Naive thymus-derived CD4-positive, alpha-beta T cell (primary cell): ENCODE results near the gene ATP13A3. TPM values are rescaled to one million over a fixed set of nuclear protein-coding genes. Genes with fewer than 3 reads are reported as not detected.

Experiments
- ATAC-seq: fragments of 150-1000 bp; cut with Tn5 transposase; 2 replicates; pipeline ENCODE4 v1.10.0; 2021; ENCODE audit warnings: mild to moderate bottlenecking, moderate library complexity
- CTCF ChIA-PET: fragments of 350-600 bp; sonication (Branson Sonifier 250); formaldehyde crosslinking; loops from one replicate; lab custom pipeline; 2021; ENCODE audit warnings: antibody characterized with exemption; lab: Charles Lee
- POLR2A ChIA-PET: fragments of 350-600 bp; sonication (Branson Sonifier 250); formaldehyde crosslinking; loops from one replicate; lab custom pipeline; 2021; ENCODE audit warnings: antibody characterized with exemption, inconsistent platforms; lab: Charles Lee
- DNase-seq, 9 donors: peaks; one replicate each; pipeline versions ENCODE4 v3.0.0 to v3.0.0-alpha.2; 2020 to 2022; ENCODE audit warnings: mixed read lengths in 1 of 9
- H3K27ac ChIP-seq: one replicate; pipeline ENCODE4 v1.7.0; 2013; ENCODE audit warnings: mild to moderate bottlenecking, low read depth, low read length, moderate library complexity
- H3K27me3 ChIP-seq, 2 donors: one replicate each; pipeline ENCODE4 v1.7.0; 2013; ENCODE audit warnings: low read length in 2 of 2, mild to moderate bottlenecking in 2 of 2, moderate library complexity in 2 of 2; ENCODE audit not compliant: control insufficient read depth in 2 of 2, insufficient read depth in 2 of 2
- H3K36me3 ChIP-seq, 3 experiments: 1 replicate in 2 of 3; 2 replicates in 1 of 3; pipeline ENCODE4 v1.7.0; 2013; ENCODE audit warnings: low read length in 3 of 3, mild to moderate bottlenecking in 3 of 3, moderate library complexity in 1 of 3; ENCODE audit not compliant: insufficient read depth in 3 of 3, control insufficient read depth in 2 of 3
- H3K4me1 ChIP-seq, 2 donors: one replicate each; pipeline ENCODE4 v1.7.0; 2013; ENCODE audit warnings: low read length in 2 of 2, mild to moderate bottlenecking in 2 of 2, moderate library complexity in 1 of 2; ENCODE audit not compliant: control insufficient read depth in 2 of 2, insufficient read depth in 2 of 2
- H3K4me3 ChIP-seq: 2 replicates; pipeline ENCODE4 v1.7.0; 2013; ENCODE audit warnings: mild to moderate bottlenecking, low read length
- H3K9me3 ChIP-seq, 3 experiments: 1 replicate in 2 of 3; 2 replicates in 1 of 3; pipeline ENCODE4 v1.7.0; 2013; ENCODE audit warnings: low read length in 3 of 3; ENCODE audit not compliant: control insufficient read depth in 2 of 3
- H3K27ac Mint-ChIP-seq, 9 donors: one replicate each; pipeline ENCODE4 v1.8.0; 2020 to 2022; ENCODE audit warnings: mixed read lengths in 9 of 9, mild to moderate bottlenecking in 8 of 9, moderate library complexity in 5 of 9, inconsistent platforms in 2 of 9
- H3K27me3 Mint-ChIP-seq, 5 donors: one replicate each; pipeline ENCODE4 v1.8.0; 2021 to 2022; ENCODE audit warnings: mixed read lengths in 5 of 5, mild to moderate bottlenecking in 1 of 5
- H3K36me3 Mint-ChIP-seq, 5 donors: one replicate each; pipeline ENCODE4 v1.8.0; 2020 to 2022; ENCODE audit warnings: mixed read lengths in 5 of 5, mild to moderate bottlenecking in 3 of 5, inconsistent platforms in 1 of 5
- H3K4me1 Mint-ChIP-seq, 7 donors: one replicate each; pipeline ENCODE4 v1.8.0; 2020 to 2022; ENCODE audit warnings: mixed read lengths in 7 of 7, mild to moderate bottlenecking in 3 of 7, inconsistent platforms in 1 of 7
- H3K4me3 Mint-ChIP-seq, 10 donors: one replicate each; pipeline ENCODE4 v1.8.0; 2020 to 2022; ENCODE audit warnings: mild to moderate bottlenecking in 10 of 10, mixed read lengths in 10 of 10, moderate library complexity in 6 of 10, inconsistent platforms in 2 of 10
- H3K9me3 Mint-ChIP-seq, 11 donors: one replicate each; pipeline ENCODE4 v1.8.0; 2020 to 2022; ENCODE audit warnings: mixed read lengths in 11 of 11, mild to moderate bottlenecking in 4 of 11, inconsistent platforms in 1 of 11, moderate library complexity in 1 of 11
- intact Hi-C, 2 donors: fragments of 100-400 bp; cut with micrococcal nuclease; formaldehyde crosslinking; loops; one replicate each; pipeline ENCODE4 v1.15.1; 2023
- polyA plus RNA-seq, 2 donors: library from polyadenylated mRNA; unstranded; fragments of 300-500 nt; fragmentation: Illumina TruSeq; gene quantifications; one replicate each; pipeline ENCODE4 v1.2.3, GENCODE V29; 2021
- total RNA-seq, 6 experiments: library from RNA in 5 of 6; stranded (reverse) in 5 of 6; gene quantifications; 1 replicate in 5 of 6; 2 replicates in 1 of 6; pipeline ENCODE4 v1.2.3 and lab custom pipeline; 2021 to 2026

The ATP13A3 gene
- total and polyA plus RNA-seq, 7 experiments from 2014 or later: 4.6 to 81.8 (median 46.7) TPM

DNA sequence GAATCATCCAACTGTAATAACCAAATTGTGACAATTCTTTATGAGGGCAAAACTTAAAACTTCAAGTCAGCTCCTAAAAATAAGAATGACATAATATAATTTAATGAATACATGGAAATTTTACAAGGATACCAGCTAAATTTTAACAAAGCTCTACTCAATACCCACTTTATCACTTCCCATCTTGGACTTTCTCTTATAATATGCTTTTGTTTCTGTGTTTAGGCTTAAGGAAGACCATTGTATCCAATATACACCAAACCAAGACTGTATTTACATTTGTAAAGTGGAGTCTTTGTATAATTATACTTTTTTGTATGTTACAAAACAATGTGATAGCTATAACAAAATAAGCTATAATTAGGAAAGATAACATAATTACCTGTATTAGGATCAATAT is 16.8 kb downstream of the ATP13A3 start:
- Histone ChIP-seq H3K4me1 (peaks cover 0 to 4% of the 10 kb centered on the region in 2 donors), H3K4me3 (no peak overlapping the region), H3K36me3 (no peaks in the 10 kb centered on the region), H3K27me3 (no peaks in the 10 kb centered on the region), H3K9me3 (no peaks in the 10 kb centered on the region), H3K27ac (no peak overlapping the region)
- no peak for ATAC-seq
- H3K4me3 Mint-ChIP-seq: no peak overlapping the region
- no peaks in the 10 kb centered on the region for H3K27me3 Mint-ChIP-seq
- H3K9me3 Mint-ChIP-seq: no peaks in the 10 kb centered on the region
- H3K27ac Mint-ChIP-seq: no peak overlapping the region
- DNase-seq: no peak
- ChIA-PET POLR2A (interaction anchor here (0.6 kb wide), 1 partner anchor 107 kb away, joined by 3 read pairs; no protein-coding TSS in a partner anchor), CTCF (interaction anchor here (0.5 to 1.6 kb wide), 6 partner anchors 52 to 588 kb away, joined by 3 to 5 read pairs (median 4); no protein-coding TSS in a partner anchor)
- H3K4me1 Mint-ChIP-seq: peaks cover 16 to 40% (median 26%) of the 10 kb centered on the region in 7 donors
- peaks cover 0 to 3% (median 0%) of the 10 kb centered on the region in 5 donors for H3K36me3 Mint-ChIP-seq
- intact Hi-C loops: loop anchor here in 1 of 2 donors (5.0 to 10.0 kb wide), 2 partner anchors 138 to 635 kb away; no protein-coding TSS in a partner anchor

DNA sequence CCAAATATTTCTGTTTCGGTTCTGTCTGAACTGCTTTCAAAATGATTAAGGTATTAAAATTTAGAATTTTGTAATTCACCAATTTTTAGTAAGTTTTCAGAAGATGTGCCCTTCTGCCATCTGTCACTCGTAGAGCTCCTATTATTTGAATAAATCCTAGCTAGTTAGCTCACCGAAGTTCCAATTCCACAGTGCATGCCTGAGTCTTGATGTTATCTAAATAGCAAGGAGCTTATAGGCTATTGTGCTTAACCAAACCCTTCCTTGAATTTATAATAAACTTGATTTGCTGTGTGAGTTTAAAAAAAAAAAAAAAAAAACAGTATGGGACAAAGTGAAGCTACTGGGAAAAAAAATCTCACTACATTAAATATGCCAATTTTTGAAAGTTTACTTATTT is 18.7 kb downstream of the ATP13A3 start:
- DNase-seq: no peak
- Histone ChIP-seq H3K4me1 (peaks cover 0 to 4% of the 10 kb centered on the region in 2 donors), H3K4me3 (no peak overlapping the region), H3K36me3 (no peaks in the 10 kb centered on the region), H3K27me3 (no peaks in the 10 kb centered on the region), H3K9me3 (no peaks in the 10 kb centered on the region), H3K27ac (no peak overlapping the region)
- intact Hi-C loops: no loop called here
- ATAC-seq: no peak
- H3K27me3 Mint-ChIP-seq: no peaks in the 10 kb centered on the region
- no peak overlapping the region for H3K4me3 Mint-ChIP-seq
- CTCF ChIA-PET: interaction anchor here (0.7 to 1.5 kb wide), 3 partner anchors 31 to 109 kb away, joined by 3 to 4 read pairs (median 3); no protein-coding TSS in a partner anchor
- H3K36me3 Mint-ChIP-seq: peaks cover 0 to 1% (median 0%) of the 10 kb centered on the region in 5 donors
- H3K27ac Mint-ChIP-seq: no peak overlapping the region
- no peaks in the 10 kb centered on the region for H3K9me3 Mint-ChIP-seq
- POLR2A ChIA-PET: no interaction called here
- H3K4me1 Mint-ChIP-seq: peaks cover 17 to 38% (median 29%) of the 10 kb centered on the region in 7 donors

DNA sequence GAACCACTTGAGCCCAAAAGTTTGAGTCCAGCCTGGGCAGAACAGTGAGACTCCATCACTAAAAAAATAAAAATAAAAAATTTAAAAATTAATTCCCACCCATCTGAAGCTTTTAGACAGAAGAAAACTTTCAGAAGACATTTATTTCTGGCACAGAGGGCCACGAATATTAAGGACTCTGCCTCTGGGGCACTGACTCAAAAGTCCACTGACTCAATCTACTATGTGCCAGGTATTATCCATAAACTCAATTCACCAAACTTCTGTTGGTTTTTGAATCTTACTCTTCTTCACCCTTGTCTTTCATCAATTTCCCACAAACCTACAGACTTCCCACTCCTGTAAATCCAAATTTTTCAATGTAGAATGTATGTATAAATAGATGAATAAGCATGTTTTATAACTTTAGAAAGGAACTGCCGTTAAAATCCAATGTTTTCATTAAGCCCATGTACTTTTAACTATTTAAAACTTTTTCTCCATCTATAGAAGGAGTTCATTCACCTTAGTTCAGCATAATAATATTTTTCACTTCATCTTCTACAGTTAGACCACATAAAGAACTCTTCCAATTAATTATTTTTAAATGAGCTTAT is 19.9 kb downstream of the ATP13A3 start:
- ChIA-PET CTCF (interaction anchor here (1.5 kb wide), 1 partner anchor 110 kb away, joined by 3 read pairs; no protein-coding TSS in a partner anchor), POLR2A (no interaction called here)
- ATAC-seq (no peak), DNase-seq (no peak)
- intact Hi-C loops: no loop called here
- no peaks in the 10 kb centered on the region for H3K27me3 Mint-ChIP-seq
- peak overlapping the region in 1 of 10 donors; percentile 2 for H3K4me3 Mint-ChIP-seq
- Histone ChIP-seq H3K27ac (no peak overlapping the region), H3K27me3 (no peaks in the 10 kb centered on the region), H3K36me3 (no peaks in the 10 kb centered on the region), H3K9me3 (no peaks in the 10 kb centered on the region), H3K4me1 (peaks cover 0 to 4% of the 10 kb centered on the region in 2 donors), H3K4me3 (no peak overlapping the region)
- no peak overlapping the region for H3K27ac Mint-ChIP-seq
- peaks cover 9 to 28% (median 22%) of the 10 kb centered on the region in 7 donors for H3K4me1 Mint-ChIP-seq
- no peaks in the 10 kb centered on the region for H3K9me3 Mint-ChIP-seq
- H3K36me3 Mint-ChIP-seq: peaks cover 0 to 1% (median 0%) of the 10 kb centered on the region in 5 donors

DNA sequence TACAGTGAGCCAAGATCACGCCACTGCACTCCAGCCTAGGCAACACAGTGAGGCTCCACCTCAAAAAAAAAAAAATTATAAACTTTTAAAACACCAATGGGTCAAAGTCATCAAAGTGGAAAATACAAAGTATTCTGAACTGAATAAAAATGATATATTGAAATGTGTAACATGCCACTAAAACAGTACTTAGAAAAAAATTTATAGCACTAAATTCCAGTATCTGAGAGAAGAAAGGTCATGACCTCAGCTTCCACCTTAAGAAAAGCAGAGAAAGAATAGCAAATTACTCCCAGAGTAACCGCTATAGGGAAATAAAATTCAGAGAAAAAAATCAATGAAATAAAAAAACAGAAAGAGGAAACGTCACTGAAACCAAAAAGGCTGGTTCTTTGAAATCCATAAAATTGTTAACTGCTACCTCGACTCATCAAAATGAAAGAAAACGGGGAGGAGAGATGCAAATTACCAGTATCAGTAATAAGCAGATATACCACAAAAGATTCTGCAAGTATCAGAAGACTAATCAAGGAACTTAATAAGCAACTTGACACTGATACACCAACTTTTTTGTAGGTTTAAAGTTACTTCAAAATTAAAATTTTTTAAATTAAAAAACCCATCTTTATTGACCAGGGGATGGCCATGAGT is 20.8 kb downstream of the ATP13A3 start:
- no peaks in the 10 kb centered on the region for H3K36me3 ChIP-seq
- Mint-ChIP-seq H3K4me1 (peaks cover 5 to 28% (median 22%) of the 10 kb centered on the region in 7 donors), H3K27ac (no peak overlapping the region), H3K9me3 (no peaks in the 10 kb centered on the region), H3K36me3 (peaks cover 0 to 3% (median 0%) of the 10 kb centered on the region in 5 donors), H3K27me3 (no peaks in the 10 kb centered on the region), H3K4me3 (no peak overlapping the region)
- no peaks in the 10 kb centered on the region for H3K27me3 ChIP-seq
- ATAC-seq: no peak
- no peak overlapping the region for H3K27ac ChIP-seq
- H3K4me1 ChIP-seq: peaks cover 0 to 4% of the 10 kb centered on the region in 2 donors
- H3K4me3 ChIP-seq: no peak overlapping the region
- POLR2A ChIA-PET: no interaction called here
- CTCF ChIA-PET: interaction anchor here (0.6 kb wide), 1 partner anchor 991 kb away, joined by 5 read pairs; no protein-coding TSS in a partner anchor
- DNase-seq: no peak
- no peaks in the 10 kb centered on the region for H3K9me3 ChIP-seq
- intact Hi-C loops: loop anchor here in 1 of 2 donors (2.0 kb wide), 1 partner anchor 107 kb away; no protein-coding TSS in a partner anchor

DNA sequence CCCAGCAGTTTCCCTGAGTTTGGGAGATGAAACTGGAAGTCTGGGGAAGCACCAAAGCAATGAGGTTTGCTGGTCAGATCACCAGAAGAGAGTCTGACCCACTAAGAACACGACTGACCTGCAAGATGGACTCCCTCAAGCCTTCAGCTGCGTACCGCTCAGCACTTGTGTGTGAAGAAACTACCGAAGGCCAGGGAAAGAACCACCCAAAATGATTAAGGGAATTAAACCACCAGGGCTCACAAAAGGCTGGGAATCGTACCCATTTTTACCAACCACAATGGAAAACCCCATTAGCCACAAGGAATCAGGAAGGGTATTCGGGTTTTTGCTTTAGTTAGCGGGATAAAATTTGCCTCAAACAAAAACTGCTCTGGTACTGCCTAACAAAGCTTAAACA is 21.6 kb downstream of the ATP13A3 start:
- ChIA-PET CTCF (no interaction called here), POLR2A (no interaction called here)
- Histone ChIP-seq H3K4me3 (no peak overlapping the region), H3K27me3 (no peaks in the 10 kb centered on the region), H3K4me1 (peaks cover 0 to 4% of the 10 kb centered on the region in 2 donors), H3K9me3 (no peaks in the 10 kb centered on the region), H3K27ac (no peak overlapping the region), H3K36me3 (peaks cover 0 to 5% (median 2%) of the 10 kb centered on the region in 3 experiments)
- H3K4me3 Mint-ChIP-seq: no peak overlapping the region
- peaks cover 5 to 24% (median 20%) of the 10 kb centered on the region in 7 donors for H3K4me1 Mint-ChIP-seq
- intact Hi-C loops: loop anchor here in 1 of 2 donors (2.0 kb wide), 1 partner anchor 108 kb away; no protein-coding TSS in a partner anchor
- H3K9me3 Mint-ChIP-seq: no peaks in the 10 kb centered on the region
- H3K36me3 Mint-ChIP-seq: peaks cover 0 to 8% (median 0%) of the 10 kb centered on the region in 5 donors
- ATAC-seq (no peak), DNase-seq (no peak)
- H3K27me3 Mint-ChIP-seq: no peaks in the 10 kb centered on the region
- peak overlapping the region in 1 of 9 donors; percentile 59 for H3K27ac Mint-ChIP-seq

DNA sequence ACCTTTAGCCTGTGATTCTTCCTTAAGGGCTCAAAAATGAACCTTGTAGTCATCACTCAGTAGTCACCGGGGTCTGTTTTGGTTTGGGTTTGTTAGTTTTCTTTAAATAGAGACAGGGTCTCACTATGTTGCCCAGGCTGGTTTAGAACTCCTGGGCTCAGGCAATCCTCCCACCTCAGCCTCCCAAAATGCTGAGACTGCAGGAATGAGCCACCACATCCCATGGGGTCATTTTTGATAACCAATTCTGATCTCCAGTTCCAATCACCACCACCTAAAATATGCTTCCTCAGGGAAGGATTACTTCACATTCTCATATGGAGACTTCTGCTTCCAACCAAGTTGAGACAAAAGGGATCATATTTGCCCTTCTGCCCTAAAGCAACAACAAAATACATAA is 22.1 kb downstream of the ATP13A3 start:
- H3K36me3 Mint-ChIP-seq: peaks cover 0 to 11% (median 1%) of the 10 kb centered on the region in 5 donors
- no peak for DNase-seq
- H3K9me3 ChIP-seq: no peaks in the 10 kb centered on the region
- H3K27ac ChIP-seq: no peak overlapping the region
- no peak overlapping the region for H3K4me3 ChIP-seq
- POLR2A ChIA-PET: no interaction called here
- peaks cover 0 to 8% (median 8%) of the 10 kb centered on the region in 3 experiments for H3K36me3 ChIP-seq
- ATAC-seq: no peak
- CTCF ChIA-PET: no interaction called here
- intact Hi-C loops: loop anchor here in 1 of 2 donors (2.0 kb wide), 1 partner anchor 108 kb away; no protein-coding TSS in a partner anchor
- peaks cover 5 to 24% (median 20%) of the 10 kb centered on the region in 7 donors for H3K4me1 Mint-ChIP-seq
- no peak overlapping the region for H3K4me3 Mint-ChIP-seq
- H3K27me3 ChIP-seq: no peaks in the 10 kb centered on the region
- H3K27me3 Mint-ChIP-seq: no peaks in the 10 kb centered on the region
- H3K27ac Mint-ChIP-seq: peak overlapping the region in 1 of 9 donors; percentile 56
- H3K4me1 ChIP-seq: peaks cover 0 to 4% of the 10 kb centered on the region in 2 donors
- no peaks in the 10 kb centered on the region for H3K9me3 Mint-ChIP-seq
